ENCODE results near the gene COL15A1.

The COL15A1 gene

DNA sequence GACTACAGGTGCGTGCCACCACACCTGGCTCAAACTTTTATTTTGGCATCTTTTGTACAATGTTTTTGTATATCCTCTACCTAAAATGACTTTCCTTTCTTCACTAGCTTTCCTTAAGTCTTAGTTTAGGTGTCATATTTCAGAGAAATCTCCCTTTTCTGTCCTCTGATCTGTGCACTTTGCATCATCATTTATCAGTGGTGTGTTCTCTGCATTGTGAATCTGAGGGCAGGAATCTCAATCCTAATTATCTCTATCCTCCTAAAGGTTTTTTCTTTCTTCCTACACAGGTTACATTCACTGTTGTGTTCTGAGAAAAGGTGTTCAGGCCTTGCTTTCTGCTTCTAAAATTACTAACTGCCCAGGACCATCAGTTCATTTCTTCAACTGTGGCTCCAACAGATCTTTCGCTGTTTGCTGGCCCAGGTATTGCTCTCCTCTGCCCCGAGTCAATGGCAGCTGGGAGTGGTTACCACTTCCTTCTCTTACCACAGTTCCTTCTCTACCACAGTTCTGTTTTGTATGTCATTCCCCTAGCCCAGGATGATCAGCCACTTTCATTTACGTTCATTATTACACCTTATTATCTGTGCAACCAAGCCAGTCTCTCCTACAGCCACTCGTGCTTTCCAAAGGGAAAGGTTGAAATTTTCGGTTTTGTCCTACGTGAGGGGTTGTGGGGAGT, 175.2 kb downstream of the COL15A1 start:
- DNase-seq: no peak

DNA sequence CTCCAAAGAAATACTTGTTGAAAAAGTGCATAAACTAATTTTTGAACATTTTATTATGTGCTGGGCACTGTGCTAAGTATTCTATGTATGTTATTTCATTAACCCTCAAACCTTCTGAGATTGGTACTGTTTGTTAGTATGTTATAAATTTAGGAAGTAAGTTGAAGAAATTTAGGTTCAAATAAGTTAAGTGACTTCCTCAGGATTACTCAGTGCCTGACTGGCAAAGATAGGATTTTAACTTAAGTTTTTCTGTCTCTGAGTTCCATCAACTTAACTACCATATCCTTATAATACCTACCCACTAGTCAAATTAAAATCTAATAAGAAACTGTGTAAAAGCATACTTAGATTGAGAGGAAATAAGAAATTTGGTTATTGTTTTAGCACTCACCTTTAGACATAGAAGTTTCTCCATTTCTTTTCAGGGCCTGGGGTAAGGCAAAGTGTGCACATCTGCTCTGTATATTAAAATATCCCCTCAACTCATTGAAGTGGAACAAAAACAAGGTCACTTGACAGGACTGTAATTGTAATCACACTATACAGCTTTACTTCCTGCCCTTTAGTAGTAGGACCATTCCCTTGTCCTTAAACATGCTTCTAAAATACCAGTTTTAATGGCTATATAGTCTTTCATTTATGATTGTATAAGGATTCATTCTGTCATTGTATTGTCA, 176.4 kb downstream of the COL15A1 start:
- DNase-seq: no peak

All from fibroblast of skin of right biceps (primary cell).